Neural cell (in vitro differentiated cells): ENCODE data around the gene APBA2. TPM values are rescaled to one million over a fixed set of nuclear protein-coding genes. Genes with fewer than 3 reads are reported as not detected.

ENCODE experiments used
- H2AFZ ChIP-seq: fragments of 200-600, 300-800 bp; sonication (generic), shearing (Covaris generic); 2 replicates; pipeline ENCODE4 v1.6.0; 2014; ENCODE audit warnings: low read depth, mild to moderate bottlenecking, antibody characterized with exemption, low read length, moderate library complexity
- H3F3A ChIP-seq: fragments of 200-600 bp; shearing (Covaris generic); 2 replicates; pipeline ENCODE4 v1.6.1; 2016; ENCODE audit warnings: mild to moderate bottlenecking, moderate library complexity, mixed read lengths, antibody characterized with exemption, low read length; ENCODE audit not compliant: insufficient read depth, poor library complexity, severe bottlenecking
- H3K27ac ChIP-seq: fragments of 200-600, 300-800 bp; sonication (generic), shearing (Covaris generic); 2 replicates; pipeline ENCODE4 v1.5.1; 2014; ENCODE audit warnings: mild to moderate bottlenecking, low read length, moderate library complexity
- H3K27me3 ChIP-seq: fragments of 300-800, 200-600 bp; sonication (generic), shearing (Covaris generic); 2 replicates; pipeline ENCODE4 v1.6.0; 2014; ENCODE audit warnings: mild to moderate bottlenecking, low read depth, low read length, moderate library complexity; ENCODE audit not compliant: insufficient read depth
- H3K36me3 ChIP-seq: fragments of 300-800, 200-600 bp; sonication (generic), shearing (Covaris generic); 2 replicates; pipeline ENCODE4 v1.5.1; 2014; ENCODE audit warnings: mild to moderate bottlenecking, antibody characterized with exemption, low read length, moderate library complexity; ENCODE audit not compliant: insufficient read depth
- H3K4me2 ChIP-seq: fragments of 300-800, 200-600 bp; sonication (generic), shearing (Covaris generic); 2 replicates; pipeline ENCODE4 v1.6.0; 2014; ENCODE audit warnings: mild to moderate bottlenecking, low read length
- H3K4me3 ChIP-seq: fragments of 300-800, 200-600 bp; sonication (generic), shearing (Covaris generic); 2 replicates; pipeline ENCODE4 v1.5.1; 2014; ENCODE audit warnings: mild to moderate bottlenecking, low read length, moderate library complexity
- H3K79me2 ChIP-seq: fragments of 200-600 bp; shearing (Covaris generic); replicated peaks from 2 replicates; pipeline ENCODE4 v1.6.0; 2014; ENCODE audit warnings: mild to moderate bottlenecking, low read length, moderate library complexity; ENCODE audit not compliant: insufficient read depth
- H3K9ac ChIP-seq: fragments of 300-800, 200-600 bp; sonication (generic), shearing (Covaris generic); 2 replicates; pipeline ENCODE4 v1.6.1; 2016; ENCODE audit warnings: mild to moderate bottlenecking, low read length, mixed read lengths
- H3K9me2 ChIP-seq: fragments of 200-600 bp; shearing (Covaris generic); 2 replicates; pipeline ENCODE4 v1.6.1; 2016; ENCODE audit warnings: mild to moderate bottlenecking, low read length, mixed read lengths; ENCODE audit not compliant: insufficient read depth
- H3K9me3 ChIP-seq: fragments of 200-600, 300-800 bp; sonication (generic), shearing (Covaris generic); 2 replicates; pipeline ENCODE4 v1.6.1; 2016; ENCODE audit warnings: mild to moderate bottlenecking, mixed run types, low read length, moderate library complexity, mixed read lengths
- H4K20me1 ChIP-seq: fragments of 200-600 bp; shearing (Covaris generic); 2 replicates; pipeline ENCODE4 v1.6.1; 2016; ENCODE audit warnings: mild to moderate bottlenecking, mixed run types; ENCODE audit not compliant: insufficient read depth
- EP300 ChIP-seq: fragments of 450-650 bp; conservative IDR thresholded peaks from 2 replicates; pipeline ENCODE4 v1.6.1; 2014; ENCODE audit warnings: antibody characterized with exemption, mild to moderate bottlenecking, moderate library complexity; ENCODE audit not compliant: poor library complexity, severe bottlenecking
- EZH2 ChIP-seq: fragments of 200-600, 300-800 bp; shearing (Covaris generic), sonication (generic); IDR thresholded peaks from 2 replicates; pipeline ENCODE4 v1.6.1; 2014; ENCODE audit warnings: antibody characterized with exemption, low read length, borderline replicate concordance, mild to moderate bottlenecking; ENCODE audit not compliant: insufficient read depth, poor library complexity, severe bottlenecking
- MXI1 ChIP-seq: fragments of 450-650 bp; conservative IDR thresholded peaks from 2 replicates; pipeline ENCODE4 v1.6.1; 2014; ENCODE audit warnings: antibody characterized with exemption, mild to moderate bottlenecking; ENCODE audit not compliant: poor library complexity, severe bottlenecking
- POLR2AphosphoS5 ChIP-seq: IDR thresholded peaks from 2 replicates; pipeline ENCODE4 v1.6.1; 2012
- RAD21 ChIP-seq: fragments of 450-650 bp; conservative IDR thresholded peaks from 2 replicates; pipeline ENCODE4 v1.6.1; 2014; ENCODE audit warnings: antibody characterized with exemption, mild to moderate bottlenecking, moderate library complexity
- SMC3 ChIP-seq: fragments of 450-650 bp; conservative IDR thresholded peaks from 2 replicates; pipeline ENCODE4 v1.6.1; 2014; ENCODE audit warnings: antibody characterized with exemption, mild to moderate bottlenecking, moderate library complexity; ENCODE audit not compliant: poor library complexity
- TAF1 ChIP-seq: IDR thresholded peaks from 2 replicates; pipeline ENCODE4 v1.6.1; 2012; ENCODE audit warnings: low read depth
- polyA plus RNA-seq: library from polyadenylated mRNA; depleted of rRNA; stranded (reverse); fragments of >200 nt; gene quantifications from 2 replicates; pipeline ENCODE4 v1.2.3, GENCODE V29; 2014
- TF ChIP-seq, protein P1 (sequence below): IDR thresholded peaks from 2 replicates; pipeline ENCODE4 v1.6.1; 2012; ENCODE audit warnings: borderline replicate concordance
- TF ChIP-seq, protein P2 (sequence below): fragments of 450-650 bp; IDR thresholded peaks from 2 replicates; pipeline ENCODE4 v1.5.1; 2014; ENCODE audit warnings: antibody characterized with exemption, mild to moderate bottlenecking, moderate library complexity; ENCODE audit not compliant: poor library complexity, severe bottlenecking

APBA2 gene
- polyA plus RNA-seq, 1 donor from 2014 or later: 134 TPM

DNA sequence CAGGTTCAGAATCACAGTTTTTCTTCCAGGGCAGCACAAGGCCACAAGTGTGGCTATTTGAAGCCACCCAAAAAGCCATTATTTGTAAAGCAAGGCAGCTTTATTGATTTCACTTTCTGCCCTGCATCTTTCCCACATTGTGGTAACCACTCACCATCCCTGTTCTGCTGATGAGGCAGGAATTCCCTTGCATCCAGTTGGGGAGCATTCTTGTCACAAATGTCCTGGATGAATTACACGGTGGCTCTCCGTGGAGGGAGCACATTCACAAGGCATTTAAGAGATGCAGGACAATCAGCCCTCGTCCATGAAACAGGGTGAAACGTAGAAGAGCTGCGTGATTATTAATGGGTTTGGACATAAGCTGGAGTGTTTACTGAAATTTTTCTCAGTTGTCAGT lies 111.2 kb downstream of the APBA2 start:
- Histone ChIP-seq H3K36me3 (peaks cover 9% of the 10 kb centered on the region), H2AFZ (no peak overlapping the region), H4K20me1 (no peaks in the 10 kb centered on the region), H3K27ac (no peak overlapping the region), H3K4me3 (no peak overlapping the region), H3K27me3 (no peaks in the 10 kb centered on the region), H3F3A (no peaks in the 10 kb centered on the region), H3K9ac (no peak overlapping the region), H3K79me2 (no peaks in the 10 kb centered on the region), H3K4me2 (no peak overlapping the region), H3K9me2 (no peaks in the 10 kb centered on the region), H3K9me3 (no peaks in the 10 kb centered on the region)
- TF ChIP-seq TAF1: no peak
- TF ChIP-seq POLR2AphosphoS5: no peak
- no peak for TF ChIP-seq EZH2
- no peak for TF ChIP-seq MXI1
- TF ChIP-seq, protein P1, sequence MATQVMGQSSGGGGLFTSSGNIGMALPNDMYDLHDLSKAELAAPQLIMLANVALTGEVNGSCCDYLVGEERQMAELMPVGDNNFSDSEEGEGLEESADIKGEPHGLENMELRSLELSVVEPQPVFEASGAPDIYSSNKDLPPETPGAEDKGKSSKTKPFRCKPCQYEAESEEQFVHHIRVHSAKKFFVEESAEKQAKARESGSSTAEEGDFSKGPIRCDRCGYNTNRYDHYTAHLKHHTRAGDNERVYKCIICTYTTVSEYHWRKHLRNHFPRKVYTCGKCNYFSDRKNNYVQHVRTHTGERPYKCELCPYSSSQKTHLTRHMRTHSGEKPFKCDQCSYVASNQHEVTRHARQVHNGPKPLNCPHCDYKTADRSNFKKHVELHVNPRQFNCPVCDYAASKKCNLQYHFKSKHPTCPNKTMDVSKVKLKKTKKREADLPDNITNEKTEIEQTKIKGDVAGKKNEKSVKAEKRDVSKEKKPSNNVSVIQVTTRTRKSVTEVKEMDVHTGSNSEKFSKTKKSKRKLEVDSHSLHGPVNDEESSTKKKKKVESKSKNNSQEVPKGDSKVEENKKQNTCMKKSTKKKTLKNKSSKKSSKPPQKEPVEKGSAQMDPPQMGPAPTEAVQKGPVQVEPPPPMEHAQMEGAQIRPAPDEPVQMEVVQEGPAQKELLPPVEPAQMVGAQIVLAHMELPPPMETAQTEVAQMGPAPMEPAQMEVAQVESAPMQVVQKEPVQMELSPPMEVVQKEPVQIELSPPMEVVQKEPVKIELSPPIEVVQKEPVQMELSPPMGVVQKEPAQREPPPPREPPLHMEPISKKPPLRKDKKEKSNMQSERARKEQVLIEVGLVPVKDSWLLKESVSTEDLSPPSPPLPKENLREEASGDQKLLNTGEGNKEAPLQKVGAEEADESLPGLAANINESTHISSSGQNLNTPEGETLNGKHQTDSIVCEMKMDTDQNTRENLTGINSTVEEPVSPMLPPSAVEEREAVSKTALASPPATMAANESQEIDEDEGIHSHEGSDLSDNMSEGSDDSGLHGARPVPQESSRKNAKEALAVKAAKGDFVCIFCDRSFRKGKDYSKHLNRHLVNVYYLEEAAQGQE: no peak
- TF ChIP-seq, protein P2, sequence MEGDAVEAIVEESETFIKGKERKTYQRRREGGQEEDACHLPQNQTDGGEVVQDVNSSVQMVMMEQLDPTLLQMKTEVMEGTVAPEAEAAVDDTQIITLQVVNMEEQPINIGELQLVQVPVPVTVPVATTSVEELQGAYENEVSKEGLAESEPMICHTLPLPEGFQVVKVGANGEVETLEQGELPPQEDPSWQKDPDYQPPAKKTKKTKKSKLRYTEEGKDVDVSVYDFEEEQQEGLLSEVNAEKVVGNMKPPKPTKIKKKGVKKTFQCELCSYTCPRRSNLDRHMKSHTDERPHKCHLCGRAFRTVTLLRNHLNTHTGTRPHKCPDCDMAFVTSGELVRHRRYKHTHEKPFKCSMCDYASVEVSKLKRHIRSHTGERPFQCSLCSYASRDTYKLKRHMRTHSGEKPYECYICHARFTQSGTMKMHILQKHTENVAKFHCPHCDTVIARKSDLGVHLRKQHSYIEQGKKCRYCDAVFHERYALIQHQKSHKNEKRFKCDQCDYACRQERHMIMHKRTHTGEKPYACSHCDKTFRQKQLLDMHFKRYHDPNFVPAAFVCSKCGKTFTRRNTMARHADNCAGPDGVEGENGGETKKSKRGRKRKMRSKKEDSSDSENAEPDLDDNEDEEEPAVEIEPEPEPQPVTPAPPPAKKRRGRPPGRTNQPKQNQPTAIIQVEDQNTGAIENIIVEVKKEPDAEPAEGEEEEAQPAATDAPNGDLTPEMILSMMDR: no peak
- TF ChIP-seq SMC3: no peak
- no peak for TF ChIP-seq RAD21
- no peak for TF ChIP-seq EP300

DNA sequence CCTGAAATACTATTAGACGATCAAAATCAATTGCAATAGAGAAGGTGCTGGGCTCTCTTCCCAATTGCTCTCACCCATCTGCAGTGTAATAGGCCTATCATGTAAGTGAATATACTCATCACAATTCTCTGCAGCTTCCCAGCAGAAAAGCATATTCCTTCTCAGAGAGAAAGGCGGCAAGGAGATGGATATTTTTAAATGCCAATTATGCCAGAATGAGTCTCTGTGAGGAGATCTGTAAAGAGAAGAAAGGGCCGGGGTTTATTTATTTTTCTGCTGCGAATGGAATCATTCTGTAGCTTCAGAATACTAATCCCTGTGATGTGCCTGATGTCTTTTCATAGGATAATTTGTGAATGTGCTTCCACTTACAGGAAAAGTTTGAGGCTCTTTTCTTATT lies 112.0 kb downstream of the APBA2 start:
- Histone ChIP-seq H2AFZ (no peak overlapping the region), H3K27ac (no peak overlapping the region), H3K27me3 (no peaks in the 10 kb centered on the region), H3K4me3 (no peak overlapping the region), H3K4me2 (no peak overlapping the region), H3K9me3 (no peaks in the 10 kb centered on the region), H3F3A (no peaks in the 10 kb centered on the region), H3K9ac (no peak overlapping the region), H3K79me2 (no peaks in the 10 kb centered on the region), H3K9me2 (no peaks in the 10 kb centered on the region), H4K20me1 (no peaks in the 10 kb centered on the region), H3K36me3 (peaks cover 9% of the 10 kb centered on the region)
- TF ChIP-seq, protein P1: no peak
- TF ChIP-seq RAD21: no peak
- TF ChIP-seq, protein P2: no peak
- TF ChIP-seq TAF1: no peak
- no peak for TF ChIP-seq EP300
- no peak for TF ChIP-seq EZH2
- no peak for TF ChIP-seq MXI1
- no peak for TF ChIP-seq POLR2AphosphoS5
- TF ChIP-seq SMC3: no peak
